Measurements from ENCODE around the gene ACKR3. TPM values are rescaled to one million over a fixed set of nuclear protein-coding genes. Genes with fewer than 3 reads are reported as not detected.
A peak's percentile ranks its signal among the peaks of the same experiment; 100 is the strongest.

The ACKR3 gene
- total RNA-seq, 1 experiment from 2014 or later, result not detected

GRCh38 chr2:236561874-236562273 lies 7.8 kb upstream of the ACKR3 start:
- in situ Hi-C loops (cut with HindIII; ENCODE audit: low pct_unique_long_range_greater_than_20kb, low sequenced_read_pairs), result no loop called here
- ATAC-seq, result no peak
- ChIA-PET POLR2A (no interaction called here), CTCF (no interaction called here)
- no peak for DNase-seq (ENCODE audit: low read depth, low spot score)
- Histone ChIP-seq H3K27me3 (ENCODE audit: control insufficient read depth, insufficient read depth, low read length) (peaks cover 20% of the 10 kb centered on the region), H3K9me3 (ENCODE audit: control insufficient read depth, insufficient read depth, low read depth, low read length) (no peaks in the 10 kb centered on the region), H3K36me3 (ENCODE audit: control insufficient read depth, insufficient read depth, low read length) (no peaks in the 10 kb centered on the region), H3K4me1 (ENCODE audit: control insufficient read depth, insufficient read depth, low read length) (no peaks in the 10 kb centered on the region), H3K27ac (ENCODE audit: low read length) (no peak overlapping the region), H3K4me3 (ENCODE audit: low read depth in 2 of 2, low read length in 2 of 2) (no peak overlapping the region)
- intact Hi-C loops (cut with micrococcal nuclease; ENCODE audit: unreplicated experiment), result no loop called here
- no TSS peak for BruUV-seq (replicated peaks)
- TF ChIP-seq TCF7L2 (IDR thresholded peaks at IDR 0.05; ENCODE audit: low read depth, low read length) (no peak), REST (IDR thresholded peaks at IDR 0.05; ENCODE audit: insufficient read depth in 1 of 2, low read depth in 2 of 2, low read length in 1 of 2) (no peak), CTCF (IDR thresholded peaks at IDR 0.05) (no peak), SIN3A (IDR thresholded peaks at IDR 0.05; ENCODE audit: borderline replicate concordance, insufficient read depth, low read depth, low read length) (no peak), POLR2AphosphoS5 (IDR thresholded peaks at IDR 0.05; ENCODE audit: low read depth, low read length) (no peak)

- ChIA-PET POLR2A (no interaction called here), CTCF (no interaction called here)
- in situ Hi-C loops (cut with HindIII; ENCODE audit: low pct_unique_long_range_greater_than_20kb, low sequenced_read_pairs), result no loop called here
- no peak for DNase-seq (ENCODE audit: low read depth, low spot score)
- Histone ChIP-seq H3K27me3 (ENCODE audit: control insufficient read depth, insufficient read depth, low read length) (peaks cover 24% of the 10 kb centered on the region), H3K27ac (ENCODE audit: low read length) (no peak overlapping the region), H3K4me1 (ENCODE audit: control insufficient read depth, insufficient read depth, low read length) (no peaks in the 10 kb centered on the region), H3K9me3 (ENCODE audit: control insufficient read depth, insufficient read depth, low read depth, low read length) (no peaks in the 10 kb centered on the region), H3K4me3 (ENCODE audit: low read depth in 2 of 2, low read length in 2 of 2) (no peak overlapping the region), H3K36me3 (ENCODE audit: control insufficient read depth, insufficient read depth, low read length) (no peaks in the 10 kb centered on the region)
- no peak for TF ChIP-seq TCF7L2 (IDR thresholded peaks at IDR 0.05; ENCODE audit: low read depth, low read length)
- TF ChIP-seq CTCF (IDR thresholded peaks at IDR 0.05), result peak; percentile 59
- 0 out of 2 replicates have a peak, but pooled peaks have one; percentile 53 for ATAC-seq
- intact Hi-C loops (cut with micrococcal nuclease; ENCODE audit: unreplicated experiment), result no loop called here
- BruUV-seq (replicated peaks), result no TSS peak
These were observed 7.2 kb upstream of the ACKR3 start for GRCh38 chr2:236562434-236562833.

GRCh38 chr2:236563953-236564352 lies 5.7 kb upstream of the ACKR3 start:
- Histone ChIP-seq H3K36me3 (ENCODE audit: control insufficient read depth, insufficient read depth, low read length) (no peaks in the 10 kb centered on the region), H3K4me1 (ENCODE audit: control insufficient read depth, insufficient read depth, low read length) (peaks cover 5% of the 10 kb centered on the region), H3K9me3 (ENCODE audit: control insufficient read depth, insufficient read depth, low read depth, low read length) (no peaks in the 10 kb centered on the region), H3K4me3 (ENCODE audit: low read depth in 2 of 2, low read length in 2 of 2) (no peak overlapping the region), H3K27me3 (ENCODE audit: control insufficient read depth, insufficient read depth, low read length) (peaks cover 30% of the 10 kb centered on the region), H3K27ac (ENCODE audit: low read length) (no peak overlapping the region)
- TF ChIP-seq REST (IDR thresholded peaks at IDR 0.05; ENCODE audit: insufficient read depth in 1 of 2, low read depth in 2 of 2, low read length in 1 of 2), result no peak
- no peak for TF ChIP-seq CTCF (IDR thresholded peaks at IDR 0.05)
- TF ChIP-seq SIN3A (IDR thresholded peaks at IDR 0.05; ENCODE audit: borderline replicate concordance, insufficient read depth, low read depth, low read length), result no peak
- TF ChIP-seq POLR2AphosphoS5 (IDR thresholded peaks at IDR 0.05; ENCODE audit: low read depth, low read length), result no peak
- no peak for TF ChIP-seq TCF7L2 (IDR thresholded peaks at IDR 0.05; ENCODE audit: low read depth, low read length)
- DNase-seq (ENCODE audit: low read depth, low spot score), result no peak
- intact Hi-C loops (cut with micrococcal nuclease; ENCODE audit: unreplicated experiment) (no loop called here), in situ Hi-C loops (cut with HindIII; ENCODE audit: low pct_unique_long_range_greater_than_20kb, low sequenced_read_pairs) (no loop called here)
- ChIA-PET CTCF (no interaction called here), POLR2A (no interaction called here)
- BruUV-seq (replicated peaks), result no TSS peak
- ATAC-seq, result no peak
